ENCODE measurements around the gene STXBP1.

The STXBP1 gene

GRCh38 chr9:127660886-127661741 lies 49.0 kb downstream of the STXBP1 start:
- no peak for DNase-seq

- no peak for DNase-seq
Measured at GRCh38 chr9:127662617-127663016, 50.5 kb downstream of the STXBP1 start.

- no peak for DNase-seq
Measured at GRCh38 chr9:127664324-127664677, 52.2 kb downstream of the STXBP1 start.

GRCh38 chr9:127664678-127665507 lies 52.8 kb downstream of the STXBP1 start:
- DNase-seq, result no peak

GRCh38 chr9:127667127-127667844 lies 55.2 kb downstream of the STXBP1 start:
- no peak for DNase-seq

- DNase-seq, result no peak
Measured at GRCh38 chr9:127667906-127668305, 55.8 kb downstream of the STXBP1 start.

GRCh38 chr9:127673234-127673633 lies 61.2 kb downstream of the STXBP1 start:
- no peak for DNase-seq

- DNase-seq, result no peak
Measured at GRCh38 chr9:127676638-127677037, 64.6 kb downstream of the STXBP1 start.

GRCh38 chr9:127679506-127679905 lies 67.4 kb downstream of the STXBP1 start:
- no peak for DNase-seq

- no peak for DNase-seq
Measured at GRCh38 chr9:127680226-127680625, 68.1 kb downstream of the STXBP1 start.

GRCh38 chr9:127680846-127681245 lies 68.8 kb downstream of the STXBP1 start:
- no peak for DNase-seq

GRCh38 chr9:127682351-127683136 lies 70.5 kb downstream of the STXBP1 start:
- no peak for DNase-seq

GRCh38 chr9:127683723-127684122 lies 71.6 kb downstream of the STXBP1 start:
- no peak for DNase-seq

- no peak for DNase-seq
Measured at GRCh38 chr9:127684576-127684975, 72.5 kb downstream of the STXBP1 start.

GRCh38 chr9:127686461-127687393 lies 74.7 kb downstream of the STXBP1 start:
- DNase-seq, result no peak

- DNase-seq, result no peak
Measured at GRCh38 chr9:127689329-127690000, 77.4 kb downstream of the STXBP1 start.

GRCh38 chr9:127690735-127691134 lies 78.7 kb downstream of the STXBP1 start:
- DNase-seq, result no peak

- DNase-seq, result no peak
Measured at GRCh38 chr9:127692071-127692470, 80.0 kb downstream of the STXBP1 start.

- DNase-seq, result no peak
Measured at GRCh38 chr9:127693143-127693542, 81.1 kb downstream of the STXBP1 start.

GRCh38 chr9:127693697-127694096 lies 81.6 kb downstream of the STXBP1 start:
- DNase-seq, result no peak
